GM12873 (cell line): ENCODE results near the gene NELFB.

Source experiments
- CTCF ChIP-seq: IDR thresholded peaks from 2 replicates; pipeline ENCODE4 v1.5.1; 2012; ENCODE audit warnings: low read depth, mild to moderate bottlenecking, moderate library complexity, low read length, control low read depth; ENCODE audit not compliant: insufficient read depth; ENCODE audit errors: missing control alignments

NELFB gene

DNA sequence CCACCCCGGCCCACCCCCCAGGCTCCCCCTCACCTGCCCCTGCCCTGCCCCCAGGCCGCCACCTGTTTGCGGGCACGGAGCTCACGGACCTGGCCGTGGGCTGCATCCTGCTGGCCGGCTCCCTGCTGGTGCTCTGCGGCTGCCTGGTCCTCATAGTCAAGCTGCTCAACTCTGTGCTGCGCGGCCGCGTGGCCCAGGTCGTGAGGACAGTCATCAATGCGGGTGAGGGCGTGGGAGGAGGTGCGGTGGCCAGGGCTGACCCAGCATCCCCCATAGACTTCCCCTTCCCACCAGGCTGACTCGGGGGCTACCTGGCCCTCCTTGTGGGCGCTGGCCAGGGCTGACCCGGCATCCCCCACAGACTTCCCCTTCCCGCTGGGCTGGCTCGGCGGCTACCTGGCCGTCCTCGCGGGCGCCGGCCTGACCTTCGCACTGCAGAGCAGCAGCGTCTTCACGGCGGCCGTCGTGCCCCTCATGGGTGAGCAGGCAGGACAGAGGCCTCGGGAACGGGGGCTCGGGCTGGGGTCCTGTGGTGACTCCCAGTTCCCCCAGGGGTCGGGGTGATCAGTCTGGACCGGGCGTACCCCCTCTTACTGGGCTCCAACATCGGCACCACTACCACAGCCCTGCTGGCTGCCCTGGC, 21.0 kb upstream of the NELFB start:
- TF ChIP-seq CTCF: no peak

GRCh38 chr9:137234758-137235423, 20.2 kb upstream of the NELFB start:
- no peak for TF ChIP-seq CTCF

GRCh38 chr9:137235424-137236237, 19.5 kb upstream of the NELFB start:
- TF ChIP-seq CTCF: no peak

GRCh38 chr9:137236238-137236935, 18.7 kb upstream of the NELFB start:
- peak; percentile 94 for TF ChIP-seq CTCF

DNA sequence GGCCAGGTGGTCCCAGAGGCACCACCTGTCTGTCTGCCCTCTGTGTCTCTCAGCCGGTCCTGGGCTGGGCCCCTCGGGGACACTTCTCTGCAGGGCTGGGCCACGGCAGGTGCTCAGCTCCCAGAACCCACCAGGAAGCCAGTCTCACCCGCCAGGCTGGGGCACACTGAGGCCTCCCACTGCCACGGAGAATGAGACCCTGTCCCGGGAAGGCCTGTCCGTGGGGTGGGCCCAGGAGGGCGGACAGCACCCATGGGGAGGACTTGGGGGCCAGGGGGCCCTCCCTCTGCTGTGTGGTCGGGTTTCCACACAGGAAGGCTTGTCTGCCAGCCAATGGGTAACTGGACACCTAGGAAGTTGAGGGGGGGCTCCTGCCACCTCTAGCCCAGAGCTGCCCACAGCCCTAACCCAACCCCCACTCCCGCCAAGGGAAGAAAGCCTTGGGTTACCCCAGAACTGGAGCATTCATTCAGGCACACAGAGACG, 18.1 kb upstream of the NELFB start:
- no peak for TF ChIP-seq CTCF

DNA sequence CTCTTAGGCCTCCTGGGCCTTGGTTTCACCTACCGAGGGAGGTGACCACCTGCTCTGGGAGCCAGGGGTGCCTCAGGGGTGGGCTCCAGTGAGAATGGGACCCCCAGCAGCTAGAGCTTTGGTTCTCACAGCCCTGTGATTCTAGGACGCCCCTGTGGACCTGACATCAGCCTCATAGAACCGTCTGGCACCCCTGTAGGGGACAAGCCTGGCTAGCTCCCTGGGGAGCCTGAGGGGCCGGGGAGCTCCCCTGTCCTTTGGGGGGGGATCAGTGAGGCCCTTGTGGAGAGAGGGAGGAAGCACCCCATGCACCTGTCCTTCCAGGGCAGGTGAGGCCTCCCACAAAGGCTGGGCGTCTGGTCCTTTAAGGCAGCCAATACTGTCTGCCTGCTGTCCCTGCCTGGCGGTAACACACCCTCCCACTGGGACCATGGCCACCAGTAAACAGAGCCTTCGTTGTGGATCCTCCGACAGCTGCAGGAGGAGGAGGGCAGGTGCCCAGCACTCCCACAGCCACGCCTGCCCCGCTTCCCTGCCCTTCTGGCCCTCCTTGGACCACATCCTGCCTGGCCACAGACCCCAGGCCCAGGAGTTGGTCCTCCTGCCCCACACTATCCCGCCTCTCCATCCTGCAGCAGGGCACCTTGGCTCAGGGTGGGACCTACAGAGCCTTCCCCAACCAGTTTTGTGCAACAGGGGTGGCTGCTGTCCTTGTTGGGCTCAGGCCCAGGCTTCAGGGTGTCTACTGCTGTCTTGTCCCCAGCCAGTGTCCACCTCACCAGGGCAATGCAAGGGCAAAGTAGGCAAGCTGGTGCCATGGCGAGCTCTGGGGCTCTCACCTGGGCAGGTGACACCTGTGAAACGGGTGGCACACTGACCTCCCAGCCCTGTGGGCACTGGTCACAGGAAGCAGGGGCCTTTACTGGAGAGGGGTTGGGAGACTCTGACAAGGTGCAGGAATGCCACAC, 17.1 kb upstream of the NELFB start:
- TF ChIP-seq CTCF: no peak
